ENCODE measurements around the gene SNRK.
"Not testable (repeated sequence)": the region's sequence is repeated elsewhere in the genome, so short reads cannot be mapped to it uniquely, and the experiment has no call there.

Gene SNRK

GRCh38 chr3:43349716-43350115, 63.4 kb downstream of the SNRK start:
- H3K4me3 ChIP-seq (ENCODE audit: low read depth, low read length), result no peak overlapping the region
- H3K9me3 ChIP-seq, result no peaks in the 10 kb centered on the region
- H3K36me3 ChIP-seq, result peaks cover 2% of the 10 kb centered on the region
- TF ChIP-seq CTCF (IDR thresholded peaks at IDR 0.05; ENCODE audit: low read depth, low read length), result no peak
- no peaks in the 10 kb centered on the region for H3K27me3 ChIP-seq
- no peaks in the 10 kb centered on the region for H3K4me1 ChIP-seq
- DNase-seq, result no peak

GRCh38 chr3:43353393-43353792, 67.1 kb downstream of the SNRK start:
- no peak for TF ChIP-seq CTCF (IDR thresholded peaks at IDR 0.05; ENCODE audit: low read depth, low read length)
- Histone ChIP-seq H3K4me3 (ENCODE audit: low read depth, low read length) (no peak overlapping the region), H3K9me3 (no peaks in the 10 kb centered on the region), H3K4me1 (no peaks in the 10 kb centered on the region), H3K36me3 (no peaks in the 10 kb centered on the region), H3K27me3 (no peaks in the 10 kb centered on the region)
- no peak for DNase-seq

GRCh38 chr3:43353923-43354670, 67.8 kb downstream of the SNRK start:
- TF ChIP-seq CTCF (IDR thresholded peaks at IDR 0.05; ENCODE audit: low read depth, low read length), result no peak
- H3K36me3 ChIP-seq, result no peaks in the 10 kb centered on the region
- no peak overlapping the region for H3K4me3 ChIP-seq (ENCODE audit: low read depth, low read length)
- no peaks in the 10 kb centered on the region for H3K4me1 ChIP-seq
- no peaks in the 10 kb centered on the region for H3K9me3 ChIP-seq
- no peak for DNase-seq
- H3K27me3 ChIP-seq, result no peaks in the 10 kb centered on the region

- H3K4me1 ChIP-seq; H3K9me3 ChIP-seq; H3K36me3 ChIP-seq; H3K27me3 ChIP-seq; H3K4me3 ChIP-seq (ENCODE audit: low read depth, low read length); DNase-seq: not testable (repeated sequence)
These were observed 69.7 kb downstream of the SNRK start for GRCh38 chr3:43356033-43356432.

- no peaks in the 10 kb centered on the region for H3K27me3 ChIP-seq
- no peaks in the 10 kb centered on the region for H3K9me3 ChIP-seq
- H3K36me3 ChIP-seq, result no peaks in the 10 kb centered on the region
- DNase-seq, result no peak
- no peak overlapping the region for H3K4me3 ChIP-seq (ENCODE audit: low read depth, low read length)
- no peaks in the 10 kb centered on the region for H3K4me1 ChIP-seq
- TF ChIP-seq CTCF (IDR thresholded peaks at IDR 0.05; ENCODE audit: low read depth, low read length), result no peak
These were observed 74.7 kb downstream of the SNRK start for GRCh38 chr3:43361077-43361476.

- H3K4me3 ChIP-seq (ENCODE audit: low read depth, low read length), result no peak overlapping the region
- no peaks in the 10 kb centered on the region for H3K4me1 ChIP-seq
- no peak for DNase-seq
- no peaks in the 10 kb centered on the region for H3K9me3 ChIP-seq
- no peaks in the 10 kb centered on the region for H3K36me3 ChIP-seq
- no peaks in the 10 kb centered on the region for H3K27me3 ChIP-seq
- no peak for TF ChIP-seq CTCF (IDR thresholded peaks at IDR 0.05; ENCODE audit: low read depth, low read length)
These were observed 75.8 kb downstream of the SNRK start for GRCh38 chr3:43362183-43362582.
